ENCODE measurements around the gene RELN.

DNA sequence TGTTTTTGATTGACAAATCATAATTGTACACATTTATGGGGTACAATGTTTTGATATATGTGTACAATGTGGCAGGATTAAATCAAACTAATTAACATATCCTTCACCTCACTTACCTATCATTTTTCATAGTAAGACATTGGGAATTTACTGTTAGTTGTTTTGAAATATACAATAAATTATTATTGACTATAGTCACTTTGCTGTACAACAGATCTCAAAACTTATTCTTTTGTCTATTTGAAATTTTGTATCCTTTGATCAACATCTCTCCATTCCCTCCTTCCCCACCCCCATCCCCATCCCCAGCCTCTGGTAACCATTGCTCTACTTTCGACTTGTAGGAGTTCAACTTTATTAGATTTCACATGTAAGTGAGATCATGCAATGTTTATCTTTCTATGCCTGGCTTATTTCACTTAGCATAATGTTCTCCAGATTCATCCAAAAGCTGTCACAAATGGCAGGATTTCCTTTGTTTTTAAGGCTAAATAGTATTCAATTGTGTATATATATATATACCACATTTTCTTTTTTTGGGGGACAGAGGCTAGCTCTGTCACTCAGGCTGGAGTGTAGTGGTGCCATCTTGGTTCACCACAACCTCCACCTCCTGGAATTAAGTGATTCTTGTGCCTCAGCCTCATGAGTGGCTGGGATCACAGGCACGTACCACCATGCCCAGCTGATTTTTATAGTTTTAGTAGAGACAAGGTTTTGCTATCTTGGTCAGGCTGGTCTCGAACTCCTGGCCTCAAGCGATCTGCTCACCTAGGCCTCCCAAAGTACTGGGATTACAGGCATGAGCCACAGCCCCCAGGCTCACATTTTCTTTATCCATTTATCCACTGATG lies 520.1 kb downstream of the RELN start:
- no peak for TF ChIP-seq POLR2A (IDR thresholded peaks at IDR 0.05; ENCODE audit: low read depth)
- TF ChIP-seq, protein P1, sequence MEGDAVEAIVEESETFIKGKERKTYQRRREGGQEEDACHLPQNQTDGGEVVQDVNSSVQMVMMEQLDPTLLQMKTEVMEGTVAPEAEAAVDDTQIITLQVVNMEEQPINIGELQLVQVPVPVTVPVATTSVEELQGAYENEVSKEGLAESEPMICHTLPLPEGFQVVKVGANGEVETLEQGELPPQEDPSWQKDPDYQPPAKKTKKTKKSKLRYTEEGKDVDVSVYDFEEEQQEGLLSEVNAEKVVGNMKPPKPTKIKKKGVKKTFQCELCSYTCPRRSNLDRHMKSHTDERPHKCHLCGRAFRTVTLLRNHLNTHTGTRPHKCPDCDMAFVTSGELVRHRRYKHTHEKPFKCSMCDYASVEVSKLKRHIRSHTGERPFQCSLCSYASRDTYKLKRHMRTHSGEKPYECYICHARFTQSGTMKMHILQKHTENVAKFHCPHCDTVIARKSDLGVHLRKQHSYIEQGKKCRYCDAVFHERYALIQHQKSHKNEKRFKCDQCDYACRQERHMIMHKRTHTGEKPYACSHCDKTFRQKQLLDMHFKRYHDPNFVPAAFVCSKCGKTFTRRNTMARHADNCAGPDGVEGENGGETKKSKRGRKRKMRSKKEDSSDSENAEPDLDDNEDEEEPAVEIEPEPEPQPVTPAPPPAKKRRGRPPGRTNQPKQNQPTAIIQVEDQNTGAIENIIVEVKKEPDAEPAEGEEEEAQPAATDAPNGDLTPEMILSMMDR (IDR thresholded peaks at IDR 0.05): no peak
- no peak for TF ChIP-seq EP300 (IDR thresholded peaks at IDR 0.05)
